Measurements from ENCODE around the gene NABP1. TPM values are rescaled to one million over a fixed set of nuclear protein-coding genes. Genes with fewer than 3 reads are reported as not detected.

Gene NABP1
- total and polyA plus RNA-seq, 10 of the 15 experiments (the other 5 are each of a cell fraction or from before 2014, with no cell fraction given): 22.9 to 65.7 (median 39.9) TPM

DNA sequence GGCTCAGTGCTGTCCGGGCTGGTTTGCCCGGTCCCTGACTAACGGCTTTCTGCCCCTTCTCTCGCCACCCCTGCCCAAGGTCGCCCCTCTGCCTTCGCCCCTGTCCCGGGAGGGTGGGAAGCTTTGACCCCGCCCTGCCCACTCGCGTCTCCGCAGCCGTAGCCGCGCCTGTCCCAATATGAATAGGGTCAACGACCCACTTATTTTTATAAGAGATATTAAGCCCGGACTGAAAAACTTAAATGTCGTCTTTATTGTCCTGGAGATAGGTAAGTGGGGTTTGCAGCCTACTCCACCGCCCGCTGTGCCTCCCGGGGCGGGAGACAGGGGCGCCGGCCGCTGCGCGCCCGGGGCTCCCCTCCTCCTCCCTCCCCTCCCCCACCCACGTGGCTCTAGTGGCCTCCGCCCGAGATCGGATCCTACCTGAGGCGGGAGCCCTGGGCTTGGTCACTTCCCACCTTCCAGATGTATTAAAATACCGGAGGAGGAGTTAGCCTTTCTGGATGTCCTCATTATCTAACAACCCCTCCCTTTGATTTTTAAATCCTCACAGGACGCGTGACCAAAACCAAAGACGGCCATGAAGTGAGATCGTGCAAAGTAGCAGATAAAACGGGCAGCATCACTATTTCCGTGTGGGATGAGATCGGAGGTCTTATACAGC lies 633 bp downstream of the NABP1 start (continued):
- TF ChIP-seq CUX1 (IDR thresholded peaks at IDR 0.05; ENCODE audit: insufficient replicate concordance, low read depth, low read length) (no peak), REST (IDR thresholded peaks at IDR 0.05; ENCODE audit: low read depth, low read length) (no peak), NR2C1 (IDR thresholded peaks at IDR 0.05) (no peak), TBL1XR1 (IDR thresholded peaks at IDR 0.05; ENCODE audit: low read depth, low read length) (no peak), STAT3 (IDR thresholded peaks at IDR 0.05; ENCODE audit: low read depth, low read length) (no peak), PBX3 (IDR thresholded peaks at IDR 0.05; ENCODE audit: insufficient replicate concordance, low read depth, low read length) (no peak), SIN3A (IDR thresholded peaks at IDR 0.05; ENCODE audit: low read depth, low read length) (peak; percentile 71; the same call in 1 of the 2 replicates), PAX8 (IDR thresholded peaks at IDR 0.05) (no peak), POLR2AphosphoS5 (IDR thresholded peaks at IDR 0.05; ENCODE audit: low read length) (0 out of 2 replicates have a peak, but pooled peaks have one; percentile 4), TCF12 (IDR thresholded peaks at IDR 0.05; ENCODE audit: low read depth, low read length) (peak; percentile 52; the same call in 1 of the 2 replicates), BMI1 (IDR thresholded peaks at IDR 0.05; ENCODE audit: borderline replicate concordance) (no peak), MEF2A (IDR thresholded peaks at IDR 0.05; ENCODE audit: insufficient read depth, low read depth, low read length) (no peak)
- TF ChIP-seq, protein P1, sequence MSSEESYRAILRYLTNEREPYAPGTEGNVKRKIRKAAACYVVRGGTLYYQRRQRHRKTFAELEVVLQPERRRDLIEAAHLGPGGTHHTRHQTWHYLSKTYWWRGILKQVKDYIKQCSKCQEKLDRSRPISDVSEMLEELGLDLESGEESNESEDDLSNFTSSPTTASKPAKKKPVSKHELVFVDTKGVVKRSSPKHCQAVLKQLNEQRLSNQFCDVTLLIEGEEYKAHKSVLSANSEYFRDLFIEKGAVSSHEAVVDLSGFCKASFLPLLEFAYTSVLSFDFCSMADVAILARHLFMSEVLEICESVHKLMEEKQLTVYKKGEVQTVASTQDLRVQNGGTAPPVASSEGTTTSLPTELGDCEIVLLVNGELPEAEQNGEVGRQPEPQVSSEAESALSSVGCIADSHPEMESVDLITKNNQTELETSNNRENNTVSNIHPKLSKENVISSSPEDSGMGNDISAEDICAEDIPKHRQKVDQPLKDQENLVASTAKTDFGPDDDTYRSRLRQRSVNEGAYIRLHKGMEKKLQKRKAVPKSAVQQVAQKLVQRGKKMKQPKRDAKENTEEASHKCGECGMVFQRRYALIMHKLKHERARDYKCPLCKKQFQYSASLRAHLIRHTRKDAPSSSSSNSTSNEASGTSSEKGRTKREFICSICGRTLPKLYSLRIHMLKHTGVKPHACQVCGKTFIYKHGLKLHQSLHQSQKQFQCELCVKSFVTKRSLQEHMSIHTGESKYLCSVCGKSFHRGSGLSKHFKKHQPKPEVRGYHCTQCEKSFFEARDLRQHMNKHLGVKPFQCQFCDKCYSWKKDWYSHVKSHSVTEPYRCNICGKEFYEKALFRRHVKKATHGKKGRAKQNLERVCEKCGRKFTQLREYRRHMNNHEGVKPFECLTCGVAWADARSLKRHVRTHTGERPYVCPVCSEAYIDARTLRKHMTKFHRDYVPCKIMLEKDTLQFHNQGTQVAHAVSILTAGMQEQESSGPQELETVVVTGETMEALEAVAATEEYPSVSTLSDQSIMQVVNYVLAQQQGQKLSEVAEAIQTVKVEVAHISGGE (CRISPR knock-in tag; IDR thresholded peaks at IDR 0.05): no peak
- TF ChIP-seq, protein P2, sequence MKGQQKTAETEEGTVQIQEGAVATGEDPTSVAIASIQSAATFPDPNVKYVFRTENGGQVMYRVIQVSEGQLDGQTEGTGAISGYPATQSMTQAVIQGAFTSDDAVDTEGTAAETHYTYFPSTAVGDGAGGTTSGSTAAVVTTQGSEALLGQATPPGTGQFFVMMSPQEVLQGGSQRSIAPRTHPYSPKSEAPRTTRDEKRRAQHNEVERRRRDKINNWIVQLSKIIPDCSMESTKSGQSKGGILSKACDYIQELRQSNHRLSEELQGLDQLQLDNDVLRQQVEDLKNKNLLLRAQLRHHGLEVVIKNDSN (IDR thresholded peaks at IDR 0.05; ENCODE audit: borderline replicate concordance, extremely low read length, insufficient read depth, low read depth, low read length): no peak
